Rectal smooth muscle tissue (tissue), 1 donor: ENCODE results near the gene TSKU.

ENCODE experiments used
- H3K27ac ChIP-seq: one replicate; pipeline ENCODE4 v1.7.0; 2013; ENCODE audit warnings: low read depth, low read length, inconsistent platforms
- H3K27me3 ChIP-seq: one replicate; pipeline ENCODE4 v1.7.0; 2013; ENCODE audit warnings: low read length; ENCODE audit not compliant: control insufficient read depth, insufficient read depth
- H3K36me3 ChIP-seq: one replicate; pipeline ENCODE4 v1.7.0; 2013; ENCODE audit warnings: low read length; ENCODE audit not compliant: control insufficient read depth, insufficient read depth
- H3K4me1 ChIP-seq: one replicate; pipeline ENCODE4 v1.7.0; 2013; ENCODE audit warnings: low read length; ENCODE audit not compliant: control insufficient read depth, insufficient read depth
- H3K4me3 ChIP-seq: one replicate; pipeline ENCODE4 v1.7.0; 2013; ENCODE audit warnings: low read length
- H3K9ac ChIP-seq: one replicate; pipeline ENCODE4 v1.7.0; 2013; ENCODE audit warnings: low read length

Gene TSKU

GRCh38 chr11:76745044-76745376 lies 38.1 kb upstream of the TSKU start:
- no peak overlapping the region for H3K9ac ChIP-seq
- no peak overlapping the region for H3K27ac ChIP-seq
- H3K4me1 ChIP-seq, result no peaks in the 10 kb centered on the region
- no peak overlapping the region for H3K4me3 ChIP-seq
- no peaks in the 10 kb centered on the region for H3K27me3 ChIP-seq
- H3K36me3 ChIP-seq, result no peaks in the 10 kb centered on the region

DNA sequence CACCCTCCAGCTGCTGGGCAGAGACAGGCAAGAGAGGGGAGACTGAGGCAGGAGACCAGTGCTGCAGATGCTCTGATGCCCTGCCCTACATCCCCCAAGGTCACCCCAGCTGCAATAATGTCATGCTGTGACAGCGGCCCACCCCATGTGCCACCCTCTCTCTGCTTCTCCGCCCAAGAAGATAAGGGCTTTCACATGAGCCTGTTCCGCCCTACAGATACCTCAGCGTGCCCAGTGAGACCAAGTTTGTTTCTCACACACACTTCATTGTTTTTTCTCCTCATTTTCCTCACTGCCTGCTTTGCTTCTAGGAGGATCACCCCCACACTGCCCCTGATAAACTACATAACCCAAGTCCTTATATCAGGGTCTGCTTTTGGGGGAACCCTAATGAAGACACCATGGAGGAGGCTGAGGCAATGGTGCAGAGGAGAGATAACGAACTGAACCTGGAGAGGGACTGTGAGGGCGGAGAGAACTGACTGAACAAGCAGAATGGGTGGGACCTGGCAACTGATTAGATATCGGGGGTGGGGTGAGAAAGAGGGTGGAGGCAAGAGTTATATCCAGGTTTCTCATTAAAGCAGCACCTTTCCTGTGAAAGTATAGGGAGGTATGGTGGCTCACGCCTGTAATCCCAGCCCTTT lies 37.5 kb upstream of the TSKU start:
- Histone ChIP-seq H3K4me3 (no peak overlapping the region), H3K27ac (no peak overlapping the region)

GRCh38 chr11:76747153-76747914 lies 35.8 kb upstream of the TSKU start:
- Histone ChIP-seq H3K9ac (no peak overlapping the region), H3K4me1 (no peaks in the 10 kb centered on the region)

More for the DNA sequence above, 37.5 kb upstream of the TSKU start:
- Histone ChIP-seq H3K27me3 (no peaks in the 10 kb centered on the region), H3K9ac (no peak overlapping the region), H3K4me1 (no peaks in the 10 kb centered on the region), H3K36me3 (no peaks in the 10 kb centered on the region)

GRCh38 chr11:76747915-76748860 lies 35.0 kb upstream of the TSKU start:
- H3K4me1 ChIP-seq, result no peaks in the 10 kb centered on the region
- no peak overlapping the region for H3K27ac ChIP-seq
- H3K27me3 ChIP-seq, result no peaks in the 10 kb centered on the region
- no peak overlapping the region for H3K9ac ChIP-seq
- no peak overlapping the region for H3K4me3 ChIP-seq
- no peaks in the 10 kb centered on the region for H3K36me3 ChIP-seq

More at GRCh38 chr11:76747153-76747914, 35.8 kb upstream of the TSKU start:
- H3K36me3 ChIP-seq, result no peaks in the 10 kb centered on the region
- no peaks in the 10 kb centered on the region for H3K27me3 ChIP-seq
- H3K4me3 ChIP-seq, result no peak overlapping the region
- H3K27ac ChIP-seq, result no peak overlapping the region

DNA sequence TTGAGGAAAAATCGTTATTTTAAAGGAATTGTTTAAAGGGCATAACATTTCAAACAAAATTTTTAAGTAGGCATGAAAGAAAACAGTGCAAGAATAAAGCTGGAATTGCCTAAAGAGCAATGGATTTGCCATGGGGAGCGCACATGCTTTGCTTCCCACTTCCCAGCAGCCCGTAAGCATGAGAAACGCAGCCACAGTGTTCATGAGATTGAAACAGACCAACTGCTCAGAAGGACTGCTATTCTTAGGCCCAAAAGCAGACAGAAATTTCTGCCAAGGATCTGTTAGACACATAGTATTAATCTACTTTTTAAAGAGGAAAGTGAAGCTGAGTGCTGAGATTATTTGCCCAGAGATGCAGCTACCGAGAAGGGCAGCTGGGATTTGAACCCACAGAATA lies 34.2 kb upstream of the TSKU start:
- no peaks in the 10 kb centered on the region for H3K36me3 ChIP-seq
- H3K27ac ChIP-seq, result no peak overlapping the region
- no peaks in the 10 kb centered on the region for H3K4me1 ChIP-seq
- no peak overlapping the region for H3K9ac ChIP-seq
- no peaks in the 10 kb centered on the region for H3K27me3 ChIP-seq
- H3K4me3 ChIP-seq, result no peak overlapping the region

GRCh38 chr11:76750067-76750466 lies 33.1 kb upstream of the TSKU start:
- H3K36me3 ChIP-seq, result no peaks in the 10 kb centered on the region
- no peak overlapping the region for H3K27ac ChIP-seq
- H3K4me1 ChIP-seq, result no peaks in the 10 kb centered on the region
- no peaks in the 10 kb centered on the region for H3K27me3 ChIP-seq
- no peak overlapping the region for H3K9ac ChIP-seq
- H3K4me3 ChIP-seq, result no peak overlapping the region

DNA sequence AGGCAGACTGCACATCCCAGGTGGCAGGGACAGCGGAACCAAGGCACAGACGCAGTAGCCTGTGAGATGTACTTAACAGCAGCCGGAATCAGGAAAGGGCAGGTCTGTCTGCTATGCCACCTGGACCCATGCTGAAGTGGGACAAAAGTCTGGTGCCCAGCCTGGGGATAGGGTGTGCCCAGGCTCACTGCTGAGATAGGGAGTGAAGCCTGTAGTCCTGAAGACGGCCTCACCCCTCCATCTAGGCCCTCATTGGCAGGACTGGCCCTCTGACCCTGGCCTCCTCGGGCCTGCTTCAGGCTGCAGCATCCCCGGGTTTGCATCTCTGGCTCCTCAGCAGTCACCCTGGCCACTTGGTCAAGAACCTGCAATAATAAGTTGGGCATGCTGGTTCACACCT lies 32.4 kb upstream of the TSKU start:
- Histone ChIP-seq H3K36me3 (no peaks in the 10 kb centered on the region), H3K4me3 (no peak overlapping the region), H3K9ac (no peak overlapping the region), H3K27ac (no peak overlapping the region), H3K4me1 (no peaks in the 10 kb centered on the region), H3K27me3 (no peaks in the 10 kb centered on the region)

DNA sequence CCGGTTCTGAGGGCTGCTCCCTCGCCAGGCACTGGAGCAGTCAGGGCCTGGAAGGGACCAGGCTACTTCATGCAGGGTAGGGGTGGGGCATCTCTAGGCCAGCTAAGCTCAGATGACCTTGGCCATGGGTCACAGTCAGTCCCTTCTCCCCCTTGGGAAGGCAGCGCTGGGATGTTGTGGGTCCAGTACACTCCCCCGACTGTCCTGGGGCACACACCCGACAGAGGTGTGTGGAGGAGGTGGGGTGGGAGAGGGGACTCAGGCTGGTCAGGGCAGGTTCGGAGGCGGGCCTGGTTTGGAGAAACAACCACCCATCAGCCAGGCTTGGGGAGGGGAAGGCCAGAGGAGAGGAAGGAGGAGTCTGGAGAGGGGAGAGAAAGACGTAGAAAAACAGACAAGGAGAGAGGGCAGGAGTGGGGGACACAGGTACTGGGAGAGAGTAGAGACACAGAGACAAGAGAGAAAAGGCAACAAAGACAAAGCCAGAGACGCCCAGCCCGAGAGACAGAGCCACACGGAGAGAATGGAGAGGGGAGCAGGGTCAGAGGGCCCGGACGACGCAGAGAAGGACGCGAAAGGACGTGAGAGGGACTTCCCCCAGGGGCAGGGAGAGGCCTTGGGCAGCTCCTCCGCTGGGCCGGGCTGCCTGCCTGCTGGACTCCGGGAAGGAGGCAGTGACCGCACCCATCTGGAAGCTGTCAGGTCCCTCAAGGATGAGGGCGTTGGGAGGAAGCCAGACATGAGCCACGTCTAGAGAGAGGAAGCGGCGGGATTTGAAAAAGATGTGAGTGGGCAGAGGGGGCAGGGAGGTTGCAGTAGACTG lies 30.6 kb upstream of the TSKU start:
- no peak overlapping the region for H3K4me3 ChIP-seq
- H3K27ac ChIP-seq, result no peak overlapping the region
- no peak overlapping the region for H3K9ac ChIP-seq

GRCh38 chr11:76753449-76753848 lies 29.7 kb upstream of the TSKU start:
- H3K9ac ChIP-seq, result no peak overlapping the region
- H3K36me3 ChIP-seq, result no peaks in the 10 kb centered on the region
- no peaks in the 10 kb centered on the region for H3K4me1 ChIP-seq
- no peak overlapping the region for H3K4me3 ChIP-seq
- no peak overlapping the region for H3K27ac ChIP-seq
- no peaks in the 10 kb centered on the region for H3K27me3 ChIP-seq

More for the DNA sequence above, 30.6 kb upstream of the TSKU start:
- H3K27me3 ChIP-seq, result no peaks in the 10 kb centered on the region
- no peaks in the 10 kb centered on the region for H3K4me1 ChIP-seq
- H3K36me3 ChIP-seq, result no peaks in the 10 kb centered on the region

- Histone ChIP-seq H3K27me3 (no peaks in the 10 kb centered on the region), H3K27ac (no peak overlapping the region), H3K9ac (no peak overlapping the region), H3K4me3 (no peak overlapping the region), H3K36me3 (no peaks in the 10 kb centered on the region), H3K4me1 (no peaks in the 10 kb centered on the region)
Measured at GRCh38 chr11:76753950-76754349, 29.2 kb upstream of the TSKU start.

- no peak overlapping the region for H3K27ac ChIP-seq
- no peaks in the 10 kb centered on the region for H3K27me3 ChIP-seq
- no peak overlapping the region for H3K4me3 ChIP-seq
- no peak overlapping the region for H3K9ac ChIP-seq
- H3K4me1 ChIP-seq, result no peaks in the 10 kb centered on the region
- no peaks in the 10 kb centered on the region for H3K36me3 ChIP-seq
Measured at GRCh38 chr11:76756341-76756741, 26.8 kb upstream of the TSKU start.

DNA sequence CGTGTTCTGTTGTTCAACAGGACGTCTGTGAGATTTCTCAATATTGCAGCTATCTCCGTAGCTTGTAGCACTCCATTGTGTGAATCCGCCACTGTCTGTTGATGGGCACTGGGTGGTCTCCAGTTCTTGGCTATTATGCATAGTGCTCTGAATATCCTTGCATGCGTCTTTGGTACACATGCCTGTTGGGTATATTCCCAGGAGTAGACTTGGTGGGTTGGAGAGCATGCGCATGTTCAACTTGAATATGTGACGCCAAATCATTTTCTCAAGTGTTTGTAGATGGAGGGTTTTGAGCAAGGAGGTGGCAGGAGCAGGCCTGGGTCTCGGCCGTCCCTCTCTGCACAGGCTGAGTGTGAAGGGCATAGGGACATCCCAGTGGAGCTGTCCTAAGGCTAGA lies 24.8 kb upstream of the TSKU start:
- Histone ChIP-seq H3K4me3 (no peak overlapping the region), H3K27me3 (no peaks in the 10 kb centered on the region), H3K4me1 (peaks cover 3% of the 10 kb centered on the region), H3K36me3 (no peaks in the 10 kb centered on the region), H3K27ac (no peak overlapping the region), H3K9ac (no peak overlapping the region)
